ENCODE results near the gene PKP3.
"Not testable (repeated sequence)": the region's sequence is repeated elsewhere in the genome, so short reads cannot be mapped to it uniquely, and the experiment has no call there.

Gene PKP3

GRCh38 chr11:394034-394857 lies at the start of gene PKP3:
Gene PKP3 (plus strand): TSS chr11:394209. CDS start chr11:394293, 84 bp downstream.
- no peak for DNase-seq

- DNase-seq: no peak
Observed at GRCh38 chr11:344836-345578, 49.0 kb upstream of the PKP3 start.

- no peak for DNase-seq
Observed at GRCh38 chr11:346529-346928, 47.5 kb upstream of the PKP3 start.

GRCh38 chr11:349270-349954 lies 44.6 kb upstream of the PKP3 start:
- DNase-seq: not testable (repeated sequence)

GRCh38 chr11:350033-350722 lies 43.8 kb upstream of the PKP3 start:
- not testable (repeated sequence) for DNase-seq

GRCh38 chr11:350723-351255 lies 43.2 kb upstream of the PKP3 start:
- no peak for DNase-seq

GRCh38 chr11:351411-351810 lies 42.6 kb upstream of the PKP3 start:
- DNase-seq: no peak

GRCh38 chr11:352456-353031 lies 41.5 kb upstream of the PKP3 start:
- no peak for DNase-seq

- DNase-seq: no peak
Observed at GRCh38 chr11:353179-353873, 40.7 kb upstream of the PKP3 start.

- peak; percentile 85 to 92 (median 86) for DNase-seq
Observed at GRCh38 chr11:355581-356458, 38.2 kb upstream of the PKP3 start.

GRCh38 chr11:356610-357009 lies 37.4 kb upstream of the PKP3 start:
- no peak for DNase-seq

- DNase-seq: no peak
Observed at GRCh38 chr11:357582-357981, 36.4 kb upstream of the PKP3 start.

GRCh38 chr11:358129-358800 lies 35.7 kb upstream of the PKP3 start:
- no peak for DNase-seq

- DNase-seq: no peak
Observed at GRCh38 chr11:359181-359714, 34.8 kb upstream of the PKP3 start.

GRCh38 chr11:360326-361280 lies 33.4 kb upstream of the PKP3 start:
- DNase-seq: no peak

GRCh38 chr11:362642-363442 lies 31.2 kb upstream of the PKP3 start:
- DNase-seq: no peak

- not testable (repeated sequence) for DNase-seq
Observed at GRCh38 chr11:363443-363805, 30.6 kb upstream of the PKP3 start.

Measured in stimulated activated naive CD4-positive, alpha-beta T cell (primary cell).